Keratinocyte (primary cell): ENCODE measurements around the gene PPP1R12C. TPM values are rescaled to one million over a fixed set of nuclear protein-coding genes. Genes with fewer than 3 reads are reported as not detected.

ENCODE experiments used
- DNase-seq: peaks from one replicate; pipeline ENCODE4 v3.0.0-alpha.2; 2011; ENCODE audit warnings: low read depth, missing footprints, low spot score
- FAIRE-seq: peaks from 2 replicates; lab custom pipeline; 2011; peaks lifted over from hg19 to GRCh38; lab: Jason Lieb, UNC
- H2AFZ ChIP-seq: 2 replicates; pipeline ENCODE4 v1.6.0; 2012; ENCODE audit warnings: low read length, control low read depth, inconsistent platforms; ENCODE audit not compliant: control insufficient read depth
- H3K27ac ChIP-seq: 2 replicates; pipeline ENCODE4 v1.5.1; 2011; ENCODE audit warnings: low read length; ENCODE audit not compliant: control insufficient read depth, insufficient read depth
- H3K27me3 ChIP-seq: 3 replicates; pipeline ENCODE4 v1.6.0; 2011; ENCODE audit warnings: low read length; ENCODE audit not compliant: control insufficient read depth, insufficient read depth; ENCODE audit errors: extremely low read depth
- H3K36me3 ChIP-seq, 2 experiments: 2 replicates in 1 of 2; 3 replicates in 1 of 2; pipeline ENCODE4 v1.5.1; 2011; ENCODE audit warnings: low read length in 2 of 2, mild to moderate bottlenecking in 1 of 2; ENCODE audit not compliant: control insufficient read depth in 2 of 2, insufficient read depth in 2 of 2; ENCODE audit errors: extremely low read depth in 1 of 2
- H3K4me1 ChIP-seq: 3 replicates; pipeline ENCODE4 v1.5.1; 2011; ENCODE audit warnings: low read length; ENCODE audit not compliant: control insufficient read depth, insufficient read depth; ENCODE audit errors: extremely low read depth
- H3K4me2 ChIP-seq: 3 replicates; pipeline ENCODE4 v1.6.0; 2011; ENCODE audit warnings: low read depth, low read length; ENCODE audit not compliant: control insufficient read depth, insufficient read depth; ENCODE audit errors: extremely low read depth
- H3K4me3 ChIP-seq, 3 experiments: fragments of 200-600 bp in 1 of 3; sonication (generic) in 1 of 3; 2 replicates in 2 of 3; 3 replicates in 1 of 3; pipeline ENCODE4 v1.5.1; 2011 to 2016; ENCODE audit warnings: low read length in 3 of 3, mild to moderate bottlenecking in 3 of 3, control low read depth in 2 of 3, inconsistent platforms in 1 of 3, low read depth in 1 of 3, mixed read lengths in 1 of 3, mixed run types in 1 of 3, moderate library complexity in 1 of 3; ENCODE audit not compliant: control insufficient read depth in 2 of 3, insufficient read depth in 2 of 3; ENCODE audit errors: extremely low read depth in 1 of 3
- H3K79me2 ChIP-seq: 2 replicates; pipeline ENCODE4 v1.6.0; 2012; ENCODE audit warnings: low read length; ENCODE audit not compliant: control insufficient read depth, insufficient read depth
- H3K9ac ChIP-seq: 3 replicates; pipeline ENCODE4 v1.6.0; 2011; ENCODE audit warnings: low read length; ENCODE audit not compliant: control insufficient read depth, insufficient read depth; ENCODE audit errors: extremely low read depth
- H3K9me1 ChIP-seq: 3 replicates; pipeline ENCODE4 v1.6.0; 2011; ENCODE audit warnings: low read length; ENCODE audit not compliant: control insufficient read depth, insufficient read depth; ENCODE audit errors: extremely low read depth
- H3K9me3 ChIP-seq: 2 replicates; pipeline ENCODE4 v1.5.1; 2012; ENCODE audit warnings: low read depth, low read length; ENCODE audit not compliant: control insufficient read depth
- H4K20me1 ChIP-seq: 3 replicates; pipeline ENCODE4 v1.6.0; 2011; ENCODE audit warnings: low read length; ENCODE audit not compliant: control insufficient read depth, insufficient read depth; ENCODE audit errors: extremely low read depth
- EZH2 ChIP-seq: IDR thresholded peaks from one replicate; pipeline ENCODE4 v1.6.1; 2012; ENCODE audit warnings: inconsistent platforms, mild to moderate bottlenecking, low read length, moderate library complexity
- dilution Hi-C: fragments of 300-500 bp; cut with MboI; formaldehyde crosslinking; loops from one replicate; pipeline ENCODE4 v1.7.0; 2020; ENCODE audit warnings: low sequenced_read_pairs; ENCODE audit not compliant: extremely low pct_ligation_motif_present
- polyA plus RNA-seq, 5 experiments: library from polyadenylated mRNA; depleted of rRNA in 3 of 5; stranded (reverse) in 3 of 5; stranded (forward) in 1 of 5; unstranded in 1 of 5; fragments of >200 nt; gene quantifications; 1 replicate in 1 of 5; 2 replicates in 3 of 5; 3 replicates in 1 of 5; pipeline versions ENCODE4 v1.2.1 to v1.2.3, GENCODE V29; 2011 to 2012; ENCODE audit warnings: missing spikeins in 2 of 5, low read depth in 1 of 5, low replicate concordance in 1 of 5
- TF ChIP-seq, protein P1 (sequence below), 3 experiments: IDR thresholded peaks in 1 of 3; conservative IDR thresholded peaks in 1 of 3; optimal IDR thresholded peaks in 1 of 3; 2 replicates in 2 of 3; 3 replicates in 1 of 3; pipeline versions ENCODE3 to v1.5.1; 2011; ENCODE audit warnings: low read length in 3 of 3, mild to moderate bottlenecking in 3 of 3, moderate library complexity in 2 of 3, control low read depth in 1 of 3, inconsistent platforms in 1 of 3; ENCODE audit not compliant: insufficient read depth in 2 of 3; ENCODE audit errors: extremely low read depth in 1 of 3

The PPP1R12C gene
- polyA plus RNA-seq, 1 donor (not counting 4 experiments of a cell fraction or from before 2014, with no cell fraction given) = 24.7 TPM

- no peaks in the 10 kb centered on the region for H3K79me2 ChIP-seq
- H3K4me1 ChIP-seq = peaks cover 22% of the 10 kb centered on the region
- no peak for DNase-seq
- peak overlapping the region; percentile 82 for H3K4me2 ChIP-seq
- peak; percentile 73 for FAIRE-seq
- no peaks in the 10 kb centered on the region for H4K20me1 ChIP-seq
- H3K9me1 ChIP-seq = no peaks in the 10 kb centered on the region
- no peaks in the 10 kb centered on the region for H3K36me3 ChIP-seq
- dilution Hi-C loops = no loop called here
- H3K9me3 ChIP-seq = no peaks in the 10 kb centered on the region
- peak overlapping the region; percentile 64 for H3K9ac ChIP-seq
- H2AFZ ChIP-seq = peak overlapping the region; percentile 33
- no peaks in the 10 kb centered on the region for H3K27me3 ChIP-seq
- peak overlapping the region; percentile 54 for H3K27ac ChIP-seq
- peak overlapping the region; percentile 13 to 69 (median 48) for H3K4me3 ChIP-seq
- no peak for TF ChIP-seq EZH2
- TF ChIP-seq, protein P1, sequence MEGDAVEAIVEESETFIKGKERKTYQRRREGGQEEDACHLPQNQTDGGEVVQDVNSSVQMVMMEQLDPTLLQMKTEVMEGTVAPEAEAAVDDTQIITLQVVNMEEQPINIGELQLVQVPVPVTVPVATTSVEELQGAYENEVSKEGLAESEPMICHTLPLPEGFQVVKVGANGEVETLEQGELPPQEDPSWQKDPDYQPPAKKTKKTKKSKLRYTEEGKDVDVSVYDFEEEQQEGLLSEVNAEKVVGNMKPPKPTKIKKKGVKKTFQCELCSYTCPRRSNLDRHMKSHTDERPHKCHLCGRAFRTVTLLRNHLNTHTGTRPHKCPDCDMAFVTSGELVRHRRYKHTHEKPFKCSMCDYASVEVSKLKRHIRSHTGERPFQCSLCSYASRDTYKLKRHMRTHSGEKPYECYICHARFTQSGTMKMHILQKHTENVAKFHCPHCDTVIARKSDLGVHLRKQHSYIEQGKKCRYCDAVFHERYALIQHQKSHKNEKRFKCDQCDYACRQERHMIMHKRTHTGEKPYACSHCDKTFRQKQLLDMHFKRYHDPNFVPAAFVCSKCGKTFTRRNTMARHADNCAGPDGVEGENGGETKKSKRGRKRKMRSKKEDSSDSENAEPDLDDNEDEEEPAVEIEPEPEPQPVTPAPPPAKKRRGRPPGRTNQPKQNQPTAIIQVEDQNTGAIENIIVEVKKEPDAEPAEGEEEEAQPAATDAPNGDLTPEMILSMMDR (optimal IDR thresholded peaks at IDR 0.05 in 1 of 3, IDR thresholded peaks at IDR 0.05 in 1 of 3, conservative IDR thresholded peaks at IDR 0.05 in 1 of 3; ENCODE audit: extremely low read depth in 1 of 3, insufficient read depth in 2 of 3, low read length in 3 of 3) = no peak
Observed at GRCh38 chr19:55158848-55159749, 41.7 kb upstream of the PPP1R12C start.

GRCh38 chr19:55158423-55158822 is 41.0 kb upstream of the PPP1R12C start:
- DNase-seq = no peak
- no peak for TF ChIP-seq EZH2
- TF ChIP-seq, protein P1 (optimal IDR thresholded peaks at IDR 0.05 in 1 of 3, IDR thresholded peaks at IDR 0.05 in 1 of 3, conservative IDR thresholded peaks at IDR 0.05 in 1 of 3; ENCODE audit: extremely low read depth in 1 of 3, insufficient read depth in 2 of 3, low read length in 3 of 3) = no peak
- H3K36me3 ChIP-seq = no peaks in the 10 kb centered on the region
- no peaks in the 10 kb centered on the region for H3K9me1 ChIP-seq
- H3K9ac ChIP-seq = no peak overlapping the region
- no peak for FAIRE-seq
- H3K27me3 ChIP-seq = no peaks in the 10 kb centered on the region
- H3K4me1 ChIP-seq = peaks cover 22% of the 10 kb centered on the region
- H3K4me3 ChIP-seq = no peak overlapping the region
- no peaks in the 10 kb centered on the region for H3K79me2 ChIP-seq
- H3K9me3 ChIP-seq = no peaks in the 10 kb centered on the region
- H3K27ac ChIP-seq = no peak overlapping the region
- no peaks in the 10 kb centered on the region for H4K20me1 ChIP-seq
- H2AFZ ChIP-seq = no peak overlapping the region
- peak overlapping the region; percentile 82 for H3K4me2 ChIP-seq
- dilution Hi-C loops = no loop called here
